ENCODE measurements around the gene NUF2. TPM values are rescaled to one million over a fixed set of nuclear protein-coding genes. Genes with fewer than 3 reads are reported as not detected.
"Not testable (repeated sequence)": the region's sequence is repeated elsewhere in the genome, so short reads cannot be mapped to it uniquely, and the experiment has no call there.

The NUF2 gene
- total RNA-seq, 1 experiment from 2014 or later: 62.1 TPM

- peaks cover 19% of the 10 kb centered on the region for H3K36me3 ChIP-seq (ENCODE audit: low read depth, low read length)
- CTCF ChIA-PET: no interaction called here
- no TSS peak for BruUV-seq (replicated peaks)
- TF ChIP-seq EZH2phosphoT487 (IDR thresholded peaks at IDR 0.05; ENCODE audit: borderline replicate concordance, low read length): no peak
- H3K4me2 ChIP-seq (ENCODE audit: low read length): no peak overlapping the region
- H3K27ac ChIP-seq (ENCODE audit: low read length): no peak overlapping the region
- no peaks in the 10 kb centered on the region for H3K4me1 ChIP-seq (ENCODE audit: insufficient read depth, low read length)
- H3K9me3 ChIP-seq (ENCODE audit: low read length): peaks cover 18% of the 10 kb centered on the region
- DNase-seq (no peak), ATAC-seq (no peak)
- no peaks in the 10 kb centered on the region for H3K9me2 ChIP-seq (replicated peaks; ENCODE audit: low read length)
- H3K27me3 ChIP-seq (ENCODE audit: low read length): no peaks in the 10 kb centered on the region
- no peak overlapping the region for H2AFZ ChIP-seq (ENCODE audit: low read length)
- H3K79me2 ChIP-seq (ENCODE audit: low read length): no peaks in the 10 kb centered on the region
- H4K20me1 ChIP-seq (ENCODE audit: low read length): no peaks in the 10 kb centered on the region
- intact Hi-C loops (cut with micrococcal nuclease): no loop called here
- no peaks in the 10 kb centered on the region for H3F3A ChIP-seq (ENCODE audit: low read length, unreplicated experiment)
- no peak overlapping the region for H3K9ac ChIP-seq (ENCODE audit: low read length)
- POLR2A ChIA-PET (ENCODE audit: unreplicated experiment): no interaction called here
- H3K4me3 ChIP-seq (ENCODE audit: low read length): no peak overlapping the region
Observed at GRCh38 chr1:163278602-163279001, 43.2 kb upstream of the NUF2 start.

GRCh38 chr1:163284867-163285266 lies 36.9 kb upstream of the NUF2 start:
- H3K27me3 ChIP-seq (ENCODE audit: low read length); H3K27ac ChIP-seq (ENCODE audit: low read length); intact Hi-C loops (cut with micrococcal nuclease); H3K4me1 ChIP-seq (ENCODE audit: insufficient read depth, low read length); POLR2A ChIA-PET (ENCODE audit: unreplicated experiment); H3K4me2 ChIP-seq (ENCODE audit: low read length); BruUV-seq (replicated peaks); H3K9ac ChIP-seq (ENCODE audit: low read length); DNase-seq; H3K79me2 ChIP-seq (ENCODE audit: low read length); H3K4me3 ChIP-seq (ENCODE audit: low read length); H3F3A ChIP-seq (ENCODE audit: low read length, unreplicated experiment); ATAC-seq; H2AFZ ChIP-seq (ENCODE audit: low read length); H3K9me2 ChIP-seq (replicated peaks; ENCODE audit: low read length); H3K36me3 ChIP-seq (ENCODE audit: low read depth, low read length); H3K9me3 ChIP-seq (ENCODE audit: low read length); CTCF ChIA-PET; H4K20me1 ChIP-seq (ENCODE audit: low read length): not testable (repeated sequence)

GRCh38 chr1:163290025-163290640 lies 31.6 kb upstream of the NUF2 start:
- ATAC-seq: no peak
- Histone ChIP-seq H3K27ac (ENCODE audit: low read length) (no peak overlapping the region), H3K9me3 (ENCODE audit: low read length) (no peaks in the 10 kb centered on the region), H3K4me1 (ENCODE audit: insufficient read depth, low read length) (no peaks in the 10 kb centered on the region), H3K27me3 (ENCODE audit: low read length) (no peaks in the 10 kb centered on the region), H3K9me2 (replicated peaks; ENCODE audit: low read length) (no peaks in the 10 kb centered on the region), H3K4me3 (ENCODE audit: low read length) (no peak overlapping the region), H2AFZ (ENCODE audit: low read length) (no peak overlapping the region), H3K36me3 (ENCODE audit: low read depth, low read length) (no peaks in the 10 kb centered on the region), H3K4me2 (ENCODE audit: low read length) (no peak overlapping the region), H4K20me1 (ENCODE audit: low read length) (no peaks in the 10 kb centered on the region), H3K79me2 (ENCODE audit: low read length) (no peaks in the 10 kb centered on the region), H3K9ac (ENCODE audit: low read length) (no peak overlapping the region), H3F3A (ENCODE audit: low read length, unreplicated experiment) (no peaks in the 10 kb centered on the region)
- ChIA-PET POLR2A (ENCODE audit: unreplicated experiment) (no interaction called here), CTCF (interaction anchor here (0.6 kb wide), 1 partner anchor 1627 kb away, joined by 6 read pairs; no protein-coding TSS in a partner anchor)
- TF ChIP-seq CTCF (conservative IDR thresholded peaks at IDR 0.05; ENCODE audit: low read depth, low read length) (no peak), EZH2phosphoT487 (IDR thresholded peaks at IDR 0.05; ENCODE audit: borderline replicate concordance, low read length) (no peak), EZH2 (IDR thresholded peaks at IDR 0.05; ENCODE audit: low read length, unreplicated experiment) (no peak)
- no TSS peak for BruUV-seq (replicated peaks)
- intact Hi-C loops (cut with micrococcal nuclease): no loop called here
- DNase-seq: peak; percentile 22

- Histone ChIP-seq H3K27me3 (ENCODE audit: low read length) (no peaks in the 10 kb centered on the region), H3K9ac (ENCODE audit: low read length) (no peak overlapping the region), H3K9me3 (ENCODE audit: low read length) (no peaks in the 10 kb centered on the region), H2AFZ (ENCODE audit: low read length) (no peak overlapping the region), H3K9me2 (replicated peaks; ENCODE audit: low read length) (no peaks in the 10 kb centered on the region), H3K4me3 (ENCODE audit: low read length) (no peak overlapping the region), H3K4me1 (ENCODE audit: insufficient read depth, low read length) (peaks cover 4% of the 10 kb centered on the region; the same call in 1 of the 2 replicates), H3K79me2 (ENCODE audit: low read length) (no peaks in the 10 kb centered on the region), H3K27ac (ENCODE audit: low read length) (no peak overlapping the region), H3F3A (ENCODE audit: low read length, unreplicated experiment) (no peaks in the 10 kb centered on the region), H3K4me2 (ENCODE audit: low read length) (no peak overlapping the region), H3K36me3 (ENCODE audit: low read depth, low read length) (no peaks in the 10 kb centered on the region), H4K20me1 (ENCODE audit: low read length) (no peaks in the 10 kb centered on the region)
- intact Hi-C loops (cut with micrococcal nuclease): no loop called here
- no TSS peak for BruUV-seq (replicated peaks)
- DNase-seq (no peak), ATAC-seq (no peak)
- ChIA-PET CTCF (no interaction called here), POLR2A (ENCODE audit: unreplicated experiment) (no interaction called here)
- no peak for TF ChIP-seq EZH2phosphoT487 (IDR thresholded peaks at IDR 0.05; ENCODE audit: borderline replicate concordance, low read length)
- TF ChIP-seq EZH2 (IDR thresholded peaks at IDR 0.05; ENCODE audit: low read length, unreplicated experiment): no peak
- no peak for TF ChIP-seq CTCF (conservative IDR thresholded peaks at IDR 0.05; ENCODE audit: low read depth, low read length)
Observed at GRCh38 chr1:163291461-163291860, 30.3 kb upstream of the NUF2 start.

GRCh38 chr1:163292153-163292552 lies 29.6 kb upstream of the NUF2 start:
- H3K36me3 ChIP-seq (ENCODE audit: low read depth, low read length); H4K20me1 ChIP-seq (ENCODE audit: low read length); H3K4me2 ChIP-seq (ENCODE audit: low read length); H3K9me3 ChIP-seq (ENCODE audit: low read length); POLR2A ChIA-PET (ENCODE audit: unreplicated experiment); intact Hi-C loops (cut with micrococcal nuclease); H2AFZ ChIP-seq (ENCODE audit: low read length); H3F3A ChIP-seq (ENCODE audit: low read length, unreplicated experiment); H3K79me2 ChIP-seq (ENCODE audit: low read length); H3K9ac ChIP-seq (ENCODE audit: low read length); H3K27me3 ChIP-seq (ENCODE audit: low read length); H3K4me1 ChIP-seq (ENCODE audit: insufficient read depth, low read length); DNase-seq; H3K27ac ChIP-seq (ENCODE audit: low read length); CTCF ChIA-PET; BruUV-seq (replicated peaks); H3K9me2 ChIP-seq (replicated peaks; ENCODE audit: low read length); ATAC-seq; H3K4me3 ChIP-seq (ENCODE audit: low read length): not testable (repeated sequence)

Measured in PC-3 (cell line).